Smooth muscle cell (in vitro differentiated cells): ENCODE measurements around the gene RBM20. TPM values are rescaled to one million over a fixed set of nuclear protein-coding genes. Genes with fewer than 3 reads are reported as not detected.

Experiments
- DNase-seq: peaks from one replicate; lab custom pipeline; 2025; ENCODE audit not compliant: unreplicated experiment; lab: John Stamatoyannopoulos, UW
- H2AFZ ChIP-seq: fragments of 200-600 bp; sonication (generic); 2 replicates; pipeline ENCODE4 v1.6.0; 2016; ENCODE audit warnings: antibody characterized with exemption, low read depth, mild to moderate bottlenecking
- H3F3A ChIP-seq: fragments of 200-600 bp; sonication (generic); 2 replicates; pipeline ENCODE4 v1.6.0; 2017; ENCODE audit warnings: antibody characterized with exemption, low read depth
- H3K27ac ChIP-seq: fragments of 200-600 bp; sonication (generic); 2 replicates; pipeline ENCODE4 v1.5.1; 2016; ENCODE audit warnings: low read depth, mild to moderate bottlenecking
- H3K27me3 ChIP-seq: fragments of 200-600 bp; sonication (generic); 2 replicates; pipeline ENCODE4 v1.6.1; 2016; ENCODE audit warnings: low read depth, mild to moderate bottlenecking
- H3K36me3 ChIP-seq: fragments of 200-600 bp; sonication (generic); 2 replicates; pipeline ENCODE4 v1.5.1; 2016; ENCODE audit warnings: low read depth
- H3K4me1 ChIP-seq: fragments of 200-600 bp; sonication (generic); 2 replicates; pipeline ENCODE4 v1.5.1; 2016; ENCODE audit warnings: low read depth
- H3K4me2 ChIP-seq: fragments of 200-600 bp; sonication (generic); 2 replicates; pipeline ENCODE4 v1.6.0; 2016; ENCODE audit warnings: mild to moderate bottlenecking
- H3K4me3 ChIP-seq: fragments of 200-600 bp; sonication (generic); 2 replicates; pipeline ENCODE4 v1.5.1; 2016; ENCODE audit warnings: mild to moderate bottlenecking
- H3K79me2 ChIP-seq: fragments of 200-600 bp; sonication (generic); 2 replicates; pipeline ENCODE4 v1.6.0; 2016; ENCODE audit warnings: low read depth, mild to moderate bottlenecking
- H3K9ac ChIP-seq: fragments of 200-600 bp; sonication (generic); 2 replicates; pipeline ENCODE4 v1.6.0; 2016; ENCODE audit warnings: low read depth
- H3K9me3 ChIP-seq: fragments of 200-600 bp; sonication (generic); replicated peaks from 2 replicates; pipeline ENCODE4 v1.5.1; 2016; ENCODE audit warnings: low read depth
- H4K20me1 ChIP-seq: fragments of 200-600 bp; sonication (generic); 2 replicates; pipeline ENCODE4 v1.6.0; 2016; ENCODE audit warnings: low read depth
- WGBS: methylation state at CpG from one replicate; pipeline ENCODE4 v1.1.7; 2016; ENCODE audit warnings: low lambda C conversion rate; 5-methylcytosine and 5-hydroxymethylcytosine counted together
- polyA plus RNA-seq: library from polyadenylated mRNA; unstranded; fragments of >200 nt; fragmentation: Nextera tagmentation; extraction: Ambion mirVana; gene quantifications from 2 replicates; pipeline ENCODE4 v1.2.1, GENCODE V29; 2016
- total RNA-seq: library from RNA; depleted of rRNA; stranded (reverse); fragments of >200 nt; gene quantifications from 2 replicates; pipeline ENCODE4 v1.2.3, GENCODE V29; 2014
- TF ChIP-seq, protein P1 (sequence below): fragments of 200-600 bp; sonication (generic); IDR thresholded peaks from 2 replicates; pipeline ENCODE4 v1.5.1; 2017; ENCODE audit warnings: borderline replicate concordance, mild to moderate bottlenecking, antibody characterized with exemption; ENCODE audit not compliant: insufficient read depth, poor library complexity, severe bottlenecking

The RBM20 gene
- total and polyA plus RNA-seq, 2 experiments from 2014 or later, result 0.09 TPM

DNA sequence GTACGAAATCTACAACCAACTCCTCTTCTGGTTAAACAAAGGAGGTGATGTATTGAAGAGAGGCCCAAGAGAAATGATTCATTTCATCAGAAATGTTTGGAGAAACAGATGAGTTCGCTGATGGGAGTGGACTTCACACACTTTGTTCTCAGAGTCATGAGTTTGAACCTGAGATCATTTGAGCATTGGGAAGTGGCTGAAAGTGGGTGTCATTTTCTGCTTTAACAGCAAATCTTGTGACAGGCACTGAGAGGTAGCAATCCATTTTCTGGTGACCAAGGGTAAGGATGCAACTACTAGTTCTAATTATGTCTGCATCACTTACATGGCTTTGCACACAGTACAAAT, 51.4 kb downstream of the RBM20 start:
- Histone ChIP-seq H2AFZ (no peak overlapping the region), H4K20me1 (no peaks in the 10 kb centered on the region), H3K4me3 (no peak overlapping the region), H3K9ac (no peak overlapping the region), H3K36me3 (no peaks in the 10 kb centered on the region), H3K9me3 (no peaks in the 10 kb centered on the region), H3K27me3 (no peaks in the 10 kb centered on the region), H3K79me2 (no peaks in the 10 kb centered on the region), H3K4me2 (no peak overlapping the region), H3F3A (no peaks in the 10 kb centered on the region), H3K4me1 (no peaks in the 10 kb centered on the region), H3K27ac (no peak overlapping the region)
- 89% methylated on average over 2 of the region's 2 CpGs for WGBS
- DNase-seq, result no peak
- TF ChIP-seq, protein P1, sequence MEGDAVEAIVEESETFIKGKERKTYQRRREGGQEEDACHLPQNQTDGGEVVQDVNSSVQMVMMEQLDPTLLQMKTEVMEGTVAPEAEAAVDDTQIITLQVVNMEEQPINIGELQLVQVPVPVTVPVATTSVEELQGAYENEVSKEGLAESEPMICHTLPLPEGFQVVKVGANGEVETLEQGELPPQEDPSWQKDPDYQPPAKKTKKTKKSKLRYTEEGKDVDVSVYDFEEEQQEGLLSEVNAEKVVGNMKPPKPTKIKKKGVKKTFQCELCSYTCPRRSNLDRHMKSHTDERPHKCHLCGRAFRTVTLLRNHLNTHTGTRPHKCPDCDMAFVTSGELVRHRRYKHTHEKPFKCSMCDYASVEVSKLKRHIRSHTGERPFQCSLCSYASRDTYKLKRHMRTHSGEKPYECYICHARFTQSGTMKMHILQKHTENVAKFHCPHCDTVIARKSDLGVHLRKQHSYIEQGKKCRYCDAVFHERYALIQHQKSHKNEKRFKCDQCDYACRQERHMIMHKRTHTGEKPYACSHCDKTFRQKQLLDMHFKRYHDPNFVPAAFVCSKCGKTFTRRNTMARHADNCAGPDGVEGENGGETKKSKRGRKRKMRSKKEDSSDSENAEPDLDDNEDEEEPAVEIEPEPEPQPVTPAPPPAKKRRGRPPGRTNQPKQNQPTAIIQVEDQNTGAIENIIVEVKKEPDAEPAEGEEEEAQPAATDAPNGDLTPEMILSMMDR, result no peak

DNA sequence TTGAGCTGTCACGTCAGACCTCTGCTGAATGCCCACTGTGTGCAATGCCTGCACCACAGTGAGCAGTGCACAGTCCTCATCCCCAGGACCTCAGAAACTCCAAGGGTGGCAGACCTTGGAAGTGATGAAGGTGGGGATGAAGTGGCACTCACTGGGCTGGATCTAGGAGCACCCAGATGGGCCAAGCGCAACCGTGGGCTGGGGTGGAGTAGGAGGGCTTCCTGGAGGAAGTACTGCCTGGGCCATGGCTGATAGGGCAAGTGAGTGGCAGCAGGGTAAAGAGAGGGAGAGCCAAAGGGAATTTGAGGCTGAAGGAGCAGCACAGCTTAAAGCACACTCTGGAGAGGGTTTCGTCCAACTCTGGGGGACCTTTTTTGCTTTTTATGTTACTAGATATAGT, 52.3 kb downstream of the RBM20 start:
- H3K27me3 ChIP-seq, result no peaks in the 10 kb centered on the region
- H3K27ac ChIP-seq, result no peak overlapping the region
- H3K79me2 ChIP-seq, result no peaks in the 10 kb centered on the region
- TF ChIP-seq, protein P1, result no peak
- no peak overlapping the region for H3K9ac ChIP-seq
- peaks cover 4% of the 10 kb centered on the region for H3K4me1 ChIP-seq
- no peak overlapping the region for H3K4me2 ChIP-seq
- WGBS, result 88% methylated on average over 4 of the region's 4 CpGs
- H3K36me3 ChIP-seq, result no peaks in the 10 kb centered on the region
- DNase-seq, result no peak
- H3K9me3 ChIP-seq, result no peaks in the 10 kb centered on the region
- H3K4me3 ChIP-seq, result no peak overlapping the region
- no peak overlapping the region for H2AFZ ChIP-seq
- no peaks in the 10 kb centered on the region for H4K20me1 ChIP-seq
- H3F3A ChIP-seq, result no peaks in the 10 kb centered on the region

DNA sequence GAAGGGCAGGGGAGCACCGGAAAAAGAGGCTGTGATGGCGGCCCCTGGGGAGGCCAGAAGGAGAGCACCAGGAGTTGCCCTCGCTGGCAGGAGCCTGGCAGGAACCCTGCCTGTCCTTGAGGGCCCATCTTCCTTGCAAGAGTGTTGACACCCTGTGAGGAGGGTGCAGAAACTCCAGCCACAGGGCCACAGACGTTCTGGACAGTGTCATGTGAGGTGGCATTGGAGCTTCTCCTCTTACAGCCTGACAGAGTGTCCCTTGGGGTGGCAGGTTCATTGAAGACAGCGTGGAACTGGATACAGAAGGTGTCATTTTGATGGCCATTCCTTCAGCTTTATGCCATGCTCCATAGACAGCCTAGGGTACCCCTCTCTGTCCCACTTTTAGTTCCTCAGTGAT, 54.2 kb downstream of the RBM20 start:
- Histone ChIP-seq H4K20me1 (no peaks in the 10 kb centered on the region), H3K4me2 (no peak overlapping the region), H2AFZ (no peak overlapping the region), H3K79me2 (no peaks in the 10 kb centered on the region), H3K27ac (no peak overlapping the region), H3K27me3 (no peaks in the 10 kb centered on the region), H3K4me3 (no peak overlapping the region), H3K9ac (no peak overlapping the region), H3K36me3 (no peaks in the 10 kb centered on the region), H3K9me3 (no peaks in the 10 kb centered on the region), H3K4me1 (peaks cover 6% of the 10 kb centered on the region), H3F3A (no peaks in the 10 kb centered on the region)
- TF ChIP-seq, protein P1, result no peak
- 92% methylated on average over 5 of the region's 5 CpGs for WGBS
- DNase-seq, result no peak

DNA sequence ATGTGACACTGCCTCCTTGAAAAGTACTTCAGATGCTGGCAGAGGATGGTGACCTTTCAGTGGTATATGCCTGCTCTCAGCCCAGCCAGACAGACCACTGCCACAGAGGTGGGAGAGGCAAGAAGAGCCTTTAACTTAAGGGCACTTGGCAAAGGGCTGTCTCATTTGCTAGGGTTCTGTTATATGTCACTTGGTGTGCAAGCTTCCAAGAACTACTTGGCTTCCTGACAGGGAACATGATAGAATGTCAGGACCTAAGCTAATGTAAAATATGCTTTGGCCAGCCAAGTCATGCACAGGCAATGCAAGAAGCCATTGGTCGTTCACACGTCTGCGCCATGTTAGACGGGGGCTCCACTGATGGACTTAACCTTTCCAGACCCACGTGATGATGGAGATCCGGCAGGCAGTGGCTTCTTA, 54.7 kb downstream of the RBM20 start:
- Histone ChIP-seq H3K27ac (no peak overlapping the region), H3K4me2 (no peak overlapping the region), H3K79me2 (no peaks in the 10 kb centered on the region), H3K27me3 (no peaks in the 10 kb centered on the region), H3K36me3 (no peaks in the 10 kb centered on the region), H3K9ac (no peak overlapping the region), H3K4me1 (peaks cover 6% of the 10 kb centered on the region), H2AFZ (no peak overlapping the region), H3K9me3 (no peaks in the 10 kb centered on the region), H4K20me1 (no peaks in the 10 kb centered on the region), H3K4me3 (no peak overlapping the region), H3F3A (no peaks in the 10 kb centered on the region)
- WGBS, result 82% methylated on average over 6 of the region's 6 CpGs
- TF ChIP-seq, protein P1, result no peak
- DNase-seq, result no peak
